ENCODE data around the gene SSX4B.
"Not testable (repeated sequence)": the region's sequence is repeated elsewhere in the genome, so short reads cannot be mapped to it uniquely, and the experiment has no call there.

Gene SSX4B

GRCh38 chrX:48411860-48412259 lies at the start of gene SSX4B:
Gene SSX4B, minus strand, starts transcription at chrX:48411960. Its CDS starts 588 bp downstream, at chrX:48411372.
- not testable (repeated sequence) for DNase-seq (ENCODE audit: low read depth)

- no peak for DNase-seq (ENCODE audit: low read depth)
Measured at GRCh38 chrX:48460606-48461005, 48.8 kb upstream of the SSX4B start.

GRCh38 chrX:48460031-48460430 lies 48.3 kb upstream of the SSX4B start:
- DNase-seq (ENCODE audit: low read depth), result no peak

GRCh38 chrX:48459483-48459882 lies 47.7 kb upstream of the SSX4B start:
- DNase-seq (ENCODE audit: low read depth), result no peak

GRCh38 chrX:48458711-48459110 lies 47.0 kb upstream of the SSX4B start:
- no peak for DNase-seq (ENCODE audit: low read depth)

- DNase-seq (ENCODE audit: low read depth), result no peak
Measured at GRCh38 chrX:48456628-48457331, 45.0 kb upstream of the SSX4B start.

- DNase-seq (ENCODE audit: low read depth), result no peak
Measured at GRCh38 chrX:48451708-48452107, 39.9 kb upstream of the SSX4B start.

GRCh38 chrX:48450076-48450475 lies 38.3 kb upstream of the SSX4B start:
- no peak for DNase-seq (ENCODE audit: low read depth)

GRCh38 chrX:48447201-48447600 lies 35.4 kb upstream of the SSX4B start:
- not testable (repeated sequence) for DNase-seq (ENCODE audit: low read depth)

GRCh38 chrX:48433713-48434112 lies 22.0 kb upstream of the SSX4B start:
- DNase-seq (ENCODE audit: low read depth), result not testable (repeated sequence)

- not testable (repeated sequence) for DNase-seq (ENCODE audit: low read depth)
Measured at GRCh38 chrX:48430166-48430565, 18.4 kb upstream of the SSX4B start.

GRCh38 chrX:48429606-48430005 lies 17.8 kb upstream of the SSX4B start:
- not testable (repeated sequence) for DNase-seq (ENCODE audit: low read depth)

GRCh38 chrX:48427027-48427716 lies 15.4 kb upstream of the SSX4B start:
- DNase-seq (ENCODE audit: low read depth), result not testable (repeated sequence)

GRCh38 chrX:48397825-48398224 lies 13.9 kb downstream of the SSX4B start:
- not testable (repeated sequence) for DNase-seq (ENCODE audit: low read depth)

- not testable (repeated sequence) for DNase-seq (ENCODE audit: low read depth)
Measured at GRCh38 chrX:48396931-48397330, 14.8 kb downstream of the SSX4B start.

- DNase-seq (ENCODE audit: low read depth), result not testable (repeated sequence)
Measured at GRCh38 chrX:48383239-48383638, 28.5 kb downstream of the SSX4B start, which contains the start of gene SSX4. Gene SSX4, plus strand, starts transcription at chrX:48383539. Its CDS starts 515 bp downstream, at chrX:48384054.

GRCh38 chrX:48370408-48370807 lies 41.4 kb downstream of the SSX4B start:
- not testable (repeated sequence) for DNase-seq (ENCODE audit: low read depth)

- not testable (repeated sequence) for DNase-seq (ENCODE audit: low read depth)
Measured at GRCh38 chrX:48367717-48368408, 43.9 kb downstream of the SSX4B start.

- DNase-seq (ENCODE audit: low read depth), result not testable (repeated sequence)
Measured at GRCh38 chrX:48359281-48359680, 52.5 kb downstream of the SSX4B start.

- no peak for DNase-seq (ENCODE audit: low read depth)
Measured at GRCh38 chrX:48357681-48358080, 54.1 kb downstream of the SSX4B start.

GRCh38 chrX:48356315-48357094 lies 55.3 kb downstream of the SSX4B start, which contains the start of gene SSX3:
Gene SSX3, minus strand, starts transcription at chrX:48356703. Its CDS starts 1,454 bp downstream, at chrX:48355249.
- not testable (repeated sequence) for DNase-seq (ENCODE audit: low read depth)

All from activated T-cell treated with anti-CD3 and anti-CD28 coated beads for 1 hour (primary cell).